Ascending aorta (tissue), 2 donors: ENCODE measurements around the gene GRB10. TPM values are rescaled to one million over a fixed set of nuclear protein-coding genes. Genes with fewer than 3 reads are reported as not detected.

Experiments
- DNase-seq, 2 donors: peaks; one replicate each; pipeline ENCODE4 v3.0.0-alpha.2; 2019; ENCODE audit warnings: low spot score in 2 of 2
- H3K27ac ChIP-seq, 2 donors: fragments of 200-600 bp; sonication (generic); one replicate each; pipeline ENCODE4 v1.5.1; 2016 to 2017; ENCODE audit warnings: mild to moderate bottlenecking in 1 of 2
- H3K27me3 ChIP-seq: fragments of 200-600 bp; sonication (generic); one replicate; pipeline ENCODE4 v1.5.1; 2017
- H3K36me3 ChIP-seq, 2 donors: fragments of 200-600 bp; sonication (generic); one replicate each; pipeline ENCODE4 v1.5.1; 2016
- H3K4me1 ChIP-seq, 2 donors: fragments of 200-600 bp; sonication (generic); one replicate each; pipeline ENCODE4 v1.5.1; 2016 to 2017; ENCODE audit warnings: mild to moderate bottlenecking in 1 of 2
- H3K4me3 ChIP-seq, 2 donors: fragments of 200-600 bp; sonication (generic); one replicate each; pipeline ENCODE4 v1.5.1; 2016 to 2017; ENCODE audit warnings: mild to moderate bottlenecking in 1 of 2
- H3K9me3 ChIP-seq, 2 donors: fragments of 200-600 bp; sonication (generic); one replicate each; pipeline ENCODE4 v1.5.1; 2016
- CTCF ChIP-seq, 3 experiments: fragments of 200-600 bp in 2 of 3; fragments of 450-650 bp in 1 of 3; sonication (generic) in 2 of 3; IDR thresholded peaks; one replicate each; pipeline ENCODE4 v1.5.1; 2016 to 2019; ENCODE audit warnings: antibody characterized with exemption in 3 of 3, mild to moderate bottlenecking in 1 of 3, moderate library complexity in 1 of 3
- intact Hi-C: fragments of 100-400 bp; cut with DNase I; formaldehyde crosslinking; loops from one replicate; pipeline ENCODE4 v1.15.1; 2023
- total RNA-seq: library from RNA; depleted of rRNA; stranded (reverse); fragments of >200 nt; gene quantifications from one replicate; pipeline ENCODE4 v1.1.0, GENCODE V29; 2016

The GRB10 gene
- total RNA-seq, 1 donor from 2014 or later: 53.4 TPM

GRCh38 chr7:50801907-50802306 is 19.2 kb upstream of the GRB10 start:
- intact Hi-C loops: no loop called here
- Histone ChIP-seq H3K4me1 (no peaks in the 10 kb centered on the region), H3K27me3 (no peaks in the 10 kb centered on the region), H3K36me3 (no peaks in the 10 kb centered on the region), H3K4me3 (no peak overlapping the region), H3K27ac (no peak overlapping the region), H3K9me3 (no peaks in the 10 kb centered on the region)
- DNase-seq: no peak
- no peak for TF ChIP-seq CTCF (IDR thresholded peaks at IDR 0.05)

DNA sequence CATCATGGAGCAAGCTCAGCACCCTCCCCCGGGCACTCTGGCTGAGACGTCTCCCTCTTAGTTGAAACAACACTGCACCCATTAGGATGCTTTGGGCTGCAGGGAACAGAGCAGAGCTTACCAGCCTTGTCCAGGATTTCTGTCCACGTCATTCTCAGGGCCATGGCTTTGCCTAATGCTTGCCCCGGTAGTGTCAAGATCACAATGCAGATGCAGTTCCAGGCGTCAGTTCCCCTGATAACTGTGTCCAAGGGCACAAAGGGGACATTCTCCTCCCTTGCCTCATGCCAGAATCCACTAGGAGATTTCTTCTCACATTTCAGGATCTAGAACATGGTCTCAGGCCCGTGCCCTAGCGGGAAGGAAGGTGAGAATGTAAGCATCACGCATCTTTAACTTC is 17.2 kb upstream of the GRB10 start:
- H3K27me3 ChIP-seq: no peaks in the 10 kb centered on the region
- H3K27ac ChIP-seq: no peak overlapping the region
- TF ChIP-seq CTCF (IDR thresholded peaks at IDR 0.05): no peak
- DNase-seq: no peak
- intact Hi-C loops: loop anchor here (10.0 kb wide), 1 partner anchor 335 kb away; no protein-coding TSS in a partner anchor
- no peaks in the 10 kb centered on the region for H3K4me1 ChIP-seq
- H3K4me3 ChIP-seq: no peak overlapping the region
- H3K9me3 ChIP-seq: no peaks in the 10 kb centered on the region
- H3K36me3 ChIP-seq: no peaks in the 10 kb centered on the region

DNA sequence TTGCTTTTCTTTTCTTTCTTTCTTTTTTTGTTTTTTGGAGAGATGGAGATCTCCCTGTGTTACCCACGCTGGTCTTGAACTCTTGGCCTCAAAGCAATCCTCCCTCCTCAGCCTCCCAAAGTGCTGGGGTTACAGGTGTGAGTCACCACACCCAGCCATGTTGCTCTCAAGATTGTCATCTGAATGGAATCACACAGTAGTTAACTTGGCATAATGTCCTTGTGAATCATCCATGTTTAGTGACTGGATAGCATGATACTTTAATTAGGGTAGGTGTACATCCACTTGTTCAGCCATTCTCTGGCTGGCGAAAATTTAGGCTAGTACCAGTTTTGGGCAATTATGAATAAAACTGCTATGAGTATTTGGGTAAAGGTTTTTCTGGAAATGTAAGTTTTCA is 15.4 kb upstream of the GRB10 start:
- Histone ChIP-seq H3K4me3 (no peak overlapping the region), H3K36me3 (no peaks in the 10 kb centered on the region), H3K4me1 (no peaks in the 10 kb centered on the region), H3K27me3 (no peaks in the 10 kb centered on the region), H3K9me3 (no peaks in the 10 kb centered on the region), H3K27ac (no peak overlapping the region)
- DNase-seq: no peak
- TF ChIP-seq CTCF (IDR thresholded peaks at IDR 0.05): no peak
- intact Hi-C loops: loop anchor here (10.0 kb wide), 1 partner anchor 333 kb away; no protein-coding TSS in a partner anchor

- H3K4me1 ChIP-seq: peaks cover 5 to 11% of the 10 kb centered on the region in 2 donors
- no peaks in the 10 kb centered on the region for H3K27me3 ChIP-seq
- H3K9me3 ChIP-seq: no peaks in the 10 kb centered on the region
- intact Hi-C loops: loop anchor here (10.0 kb wide), 1 partner anchor 331 kb away; no protein-coding TSS in a partner anchor
- no peak for DNase-seq
- H3K36me3 ChIP-seq: no peaks in the 10 kb centered on the region
- no peak overlapping the region for H3K4me3 ChIP-seq
- no peak for TF ChIP-seq CTCF (IDR thresholded peaks at IDR 0.05)
- no peak overlapping the region for H3K27ac ChIP-seq
Measured at GRCh38 chr7:50795831-50796230, 13.1 kb upstream of the GRB10 start.

GRCh38 chr7:50795253-50795652 is 12.6 kb upstream of the GRB10 start:
- H3K36me3 ChIP-seq: no peaks in the 10 kb centered on the region
- H3K27me3 ChIP-seq: no peaks in the 10 kb centered on the region
- intact Hi-C loops: loop anchor here (10.0 kb wide), 1 partner anchor 330 kb away; no protein-coding TSS in a partner anchor
- peaks cover 5 to 16% of the 10 kb centered on the region in 2 donors for H3K4me1 ChIP-seq
- H3K4me3 ChIP-seq: no peak overlapping the region
- no peaks in the 10 kb centered on the region for H3K9me3 ChIP-seq
- TF ChIP-seq CTCF (IDR thresholded peaks at IDR 0.05): no peak
- H3K27ac ChIP-seq: no peak overlapping the region
- no peak for DNase-seq
